GM18526 (cell line): Measurements from ENCODE around the gene TMEM176A.

Experiments
- POLR2A ChIP-seq: IDR thresholded peaks from 3 replicates; pipeline ENCODE4 v1.6.1; 2011; ENCODE audit not compliant: insufficient read length; ENCODE audit errors: extremely low read depth

Gene TMEM176A

DNA sequence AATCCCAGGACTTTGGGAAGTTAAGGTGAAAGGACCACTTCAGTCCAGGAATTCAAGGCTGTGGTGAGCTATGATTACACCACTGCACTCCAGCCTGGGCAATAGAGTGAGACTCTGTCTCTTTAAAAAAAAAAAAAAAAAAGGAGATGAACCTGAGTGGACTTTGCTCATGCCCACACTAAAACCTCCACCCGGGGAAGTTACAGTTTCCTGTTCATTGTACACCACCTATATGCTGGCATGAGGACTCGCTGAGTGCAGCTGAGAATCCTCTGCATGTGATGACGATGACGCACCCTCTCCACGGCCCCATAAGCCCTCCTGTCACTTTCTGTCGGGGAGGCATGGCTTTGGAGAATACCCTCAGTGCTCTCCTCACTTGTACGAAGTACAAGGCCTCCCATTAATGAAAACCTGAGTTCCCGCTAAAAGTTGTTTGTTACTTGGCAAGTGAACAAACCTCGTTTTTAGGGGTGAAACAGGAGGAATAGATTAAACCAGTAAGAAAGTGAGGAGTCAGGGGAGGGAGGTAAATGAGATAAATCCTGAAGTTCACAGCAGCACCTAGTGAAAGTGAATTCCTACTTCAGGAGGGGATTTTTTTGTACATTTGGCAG is 16.3 kb upstream of the TMEM176A start:
- TF ChIP-seq POLR2A, result no peak

DNA sequence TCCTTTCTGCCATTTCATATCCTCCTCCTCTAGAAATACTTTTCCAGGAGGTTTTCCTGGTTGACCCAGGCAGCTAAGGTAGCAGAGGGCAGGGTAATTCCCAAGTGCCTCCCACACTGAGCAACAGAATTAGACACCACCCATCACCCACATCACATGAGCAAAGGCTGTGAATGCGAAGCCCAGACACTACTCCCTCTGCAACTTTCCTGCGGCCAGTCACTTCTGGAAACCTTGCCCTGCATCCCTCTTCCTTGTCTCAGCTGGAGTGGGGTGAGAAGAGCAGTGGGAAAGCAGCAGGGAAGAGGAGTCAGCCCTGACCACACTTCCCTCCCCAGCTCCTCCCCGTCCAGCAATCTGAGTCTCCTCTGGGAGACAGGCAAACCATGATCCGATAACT is 15.6 kb upstream of the TMEM176A start:
- no peak for TF ChIP-seq POLR2A

DNA sequence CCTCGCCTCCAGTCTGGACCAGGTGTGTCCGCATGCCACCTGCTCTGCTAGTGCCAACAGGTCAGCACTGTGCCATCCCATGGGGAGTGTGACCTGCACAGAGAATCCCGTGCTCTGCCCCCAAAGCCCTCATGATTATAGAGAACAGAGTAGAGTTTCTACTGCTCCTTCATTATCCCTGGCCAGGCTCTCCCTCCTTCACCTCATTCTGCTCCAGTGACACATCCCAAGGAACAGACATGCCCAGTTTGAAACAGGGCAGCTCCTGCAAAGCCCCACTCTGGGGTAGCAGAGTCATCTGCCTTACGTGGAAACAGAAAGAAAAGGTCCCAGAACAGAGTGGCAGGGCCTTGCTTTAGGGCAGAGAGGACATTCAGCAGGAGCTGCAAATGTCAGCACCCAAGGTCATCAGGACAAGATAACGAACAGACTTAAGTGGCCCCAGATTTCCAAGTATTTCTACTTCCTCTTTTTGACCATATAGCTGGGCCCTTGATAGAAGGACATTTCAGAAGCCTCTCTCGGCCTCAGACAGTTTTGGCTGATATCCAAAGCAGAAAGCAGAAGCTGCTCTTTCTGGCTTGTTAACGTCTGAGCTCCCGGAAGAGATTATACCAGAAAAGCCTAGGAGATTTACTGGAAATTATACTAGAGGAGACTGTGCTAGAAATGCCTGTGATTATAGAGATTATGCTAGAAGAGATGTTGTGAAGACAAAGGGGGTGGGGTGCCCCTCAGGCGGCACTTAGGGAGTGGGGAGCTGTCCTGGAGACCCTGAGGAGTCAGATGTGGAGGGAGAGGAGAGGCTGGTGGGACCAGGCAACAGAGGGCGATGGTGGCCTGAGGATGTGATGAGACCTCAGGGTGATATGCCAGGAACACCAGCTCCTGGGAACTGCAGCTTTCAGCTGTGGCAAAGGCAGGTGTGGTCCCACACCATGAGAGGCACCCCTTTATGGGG is 13.0 kb upstream of the TMEM176A start:
- no peak for TF ChIP-seq POLR2A

DNA sequence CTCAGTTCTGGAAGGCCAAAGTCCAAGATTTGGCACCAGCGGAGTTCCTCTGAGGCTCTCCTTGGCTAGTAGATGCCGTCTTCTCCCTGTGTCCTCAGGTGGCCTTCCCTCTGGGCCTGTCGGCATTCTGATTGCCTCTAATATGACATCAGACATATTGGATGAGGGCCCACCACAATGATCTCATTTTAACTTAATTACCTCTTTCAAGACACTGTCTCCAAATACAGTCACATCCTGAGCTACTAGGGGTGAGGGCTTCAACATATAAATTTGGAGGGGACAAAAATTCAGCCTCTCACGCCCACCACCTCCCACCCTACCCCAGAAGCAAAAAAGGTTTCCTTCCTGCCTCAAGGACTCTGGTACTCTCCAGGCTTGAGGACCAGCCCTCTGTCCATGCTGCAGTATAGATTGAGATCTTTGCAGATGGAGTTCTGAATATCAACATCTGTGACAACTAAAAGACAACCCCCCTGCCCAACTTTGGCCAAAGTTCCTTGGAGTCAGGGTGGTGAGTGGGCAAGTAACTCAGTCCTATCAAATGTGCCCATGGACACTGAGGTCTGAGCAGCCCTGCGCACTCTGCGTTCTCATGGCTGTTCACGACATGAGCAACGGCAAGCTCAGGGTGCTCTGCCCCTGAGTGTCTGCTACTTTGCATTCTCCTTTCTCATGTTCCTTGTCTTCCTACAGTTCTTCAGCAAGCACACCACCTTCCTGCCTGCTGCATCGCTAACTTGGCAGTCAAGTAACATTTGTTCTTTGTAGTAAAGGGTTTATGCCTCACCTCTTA is 11.9 kb upstream of the TMEM176A start:
- TF ChIP-seq POLR2A, result no peak

DNA sequence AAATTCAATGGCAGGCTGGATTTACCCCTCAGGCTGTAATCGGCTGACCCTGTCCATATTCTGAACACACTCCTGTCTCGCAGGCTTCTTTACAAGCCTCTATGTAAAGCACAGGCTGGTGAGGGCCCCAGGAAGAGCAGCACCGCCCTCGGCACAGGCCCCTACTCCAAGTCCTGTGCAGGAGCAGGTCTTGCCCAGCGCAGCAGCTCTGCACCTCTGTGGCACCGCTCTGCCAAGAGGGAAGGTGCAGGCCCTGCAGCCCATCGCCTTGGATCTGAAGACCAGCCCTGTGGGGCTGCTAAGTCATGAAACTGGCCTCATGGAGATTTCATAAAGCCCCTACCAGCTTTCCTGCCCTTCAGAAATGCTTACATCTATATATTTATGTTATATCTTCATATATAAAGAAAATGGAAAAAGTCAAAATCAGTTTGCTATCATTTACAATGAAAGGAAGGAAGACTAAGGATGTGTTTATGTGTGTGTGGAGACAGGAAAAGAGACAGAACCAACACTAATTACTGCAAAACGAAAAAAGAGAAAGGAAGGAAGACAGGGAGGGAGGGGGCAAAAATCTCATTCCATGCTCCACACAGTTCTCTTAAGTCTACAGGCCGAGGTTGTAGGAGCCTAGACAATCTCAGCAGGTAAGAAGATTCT is 10.0 kb upstream of the TMEM176A start:
- TF ChIP-seq POLR2A, result no peak

DNA sequence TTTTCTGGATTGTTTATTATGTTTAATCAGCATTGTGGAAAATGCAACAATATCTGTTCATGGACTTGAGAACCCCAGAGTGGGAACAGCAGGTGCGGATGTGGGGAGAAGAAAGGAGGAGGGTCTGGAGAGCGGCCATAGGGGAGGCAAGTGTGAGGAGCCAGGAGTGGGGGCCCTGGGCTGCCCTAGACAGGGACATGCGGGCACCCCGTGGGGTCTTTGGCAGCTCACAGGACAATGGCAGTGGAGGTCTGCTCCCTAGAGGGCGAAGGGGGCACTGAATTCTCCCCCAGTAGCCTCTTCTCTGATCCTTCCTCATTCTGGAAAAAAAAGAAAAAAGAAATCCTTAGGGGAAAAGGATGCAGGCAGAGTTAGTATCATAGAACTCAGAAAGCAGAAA is 9.3 kb upstream of the TMEM176A start:
- no peak for TF ChIP-seq POLR2A

DNA sequence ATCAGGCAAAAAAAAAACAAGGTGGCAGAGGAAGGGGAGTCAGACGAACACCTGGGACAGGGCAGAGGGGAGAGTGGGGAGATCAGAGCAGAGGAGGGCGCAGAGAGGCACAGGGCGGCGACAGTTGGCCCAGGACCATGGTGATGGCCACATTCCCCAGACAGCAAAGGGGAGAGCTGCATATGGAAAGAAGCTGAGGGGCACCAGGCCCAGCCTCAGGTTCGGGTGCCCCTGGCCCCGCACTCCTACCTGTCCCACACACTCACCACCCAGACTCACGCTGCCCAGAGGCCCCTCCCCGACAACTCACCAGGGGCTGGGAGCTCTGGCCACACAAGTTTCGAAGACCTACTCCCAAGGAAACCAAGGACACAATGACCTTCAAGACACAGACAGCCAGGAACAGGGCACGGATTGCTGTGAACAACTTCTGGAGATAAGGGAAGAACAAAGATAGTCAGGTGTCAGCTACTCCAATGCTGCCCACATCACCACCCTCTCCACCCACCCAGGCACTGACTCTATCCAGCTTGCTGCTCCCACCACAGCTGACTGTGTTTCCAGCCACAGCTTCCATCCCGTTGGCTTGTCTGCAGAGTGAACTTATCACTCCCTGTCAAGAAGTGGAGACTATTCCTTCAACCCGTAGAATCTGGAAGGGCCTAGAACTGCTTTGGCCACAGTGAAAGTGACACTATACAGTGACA is 8.7 kb upstream of the TMEM176A start:
- no peak for TF ChIP-seq POLR2A

DNA sequence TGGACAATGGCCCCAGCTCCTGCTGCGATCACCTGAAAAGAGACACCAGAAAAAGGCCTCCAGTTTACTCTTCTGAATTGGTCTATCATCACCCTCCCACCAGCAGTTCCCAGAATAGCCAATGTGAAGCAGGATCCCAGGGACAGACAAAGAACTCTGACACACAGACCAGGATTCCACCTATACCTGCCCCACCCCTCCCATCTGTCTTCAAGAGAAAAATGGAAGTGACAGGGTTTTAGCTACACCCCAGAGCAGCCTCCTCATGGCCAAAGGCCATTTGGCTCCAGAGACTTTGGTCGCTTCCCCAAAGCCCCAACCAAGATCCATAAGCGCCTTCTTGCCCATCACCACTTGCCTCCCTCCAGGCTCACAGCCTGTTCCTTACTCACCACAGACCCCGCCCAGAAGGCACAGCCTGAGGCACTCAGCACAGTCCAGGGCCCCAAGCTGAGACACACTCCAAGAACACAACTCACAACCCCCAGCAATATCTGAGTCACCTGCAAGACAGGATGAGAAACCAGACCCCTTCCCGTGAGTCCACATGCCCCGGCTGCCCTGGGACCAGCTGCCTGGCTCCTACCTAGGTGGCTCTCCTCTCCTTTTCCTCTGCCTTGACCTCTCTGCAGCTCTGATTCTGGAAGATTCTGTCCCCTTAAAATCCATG is 6.9 kb upstream of the TMEM176A start:
- TF ChIP-seq POLR2A, result no peak

DNA sequence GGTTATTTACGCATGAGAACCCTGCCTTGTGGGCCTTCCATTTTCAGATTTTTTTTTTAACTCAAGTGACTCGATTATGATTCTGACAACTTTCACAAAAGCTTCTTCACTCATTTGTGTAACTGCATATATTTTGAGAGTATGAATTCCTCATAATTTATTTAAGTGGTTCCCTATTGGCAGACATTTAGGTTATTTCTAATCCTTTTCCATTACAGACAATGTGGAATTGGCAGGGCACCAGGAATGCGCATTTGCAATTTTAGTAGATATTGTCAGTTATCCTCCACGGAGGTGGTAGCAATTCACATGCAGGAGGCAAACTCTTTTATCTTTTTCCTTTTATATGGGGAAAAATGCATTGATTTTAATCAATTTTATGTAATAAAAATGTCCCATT is 2.9 kb upstream of the TMEM176A start:
- TF ChIP-seq POLR2A, result no peak

DNA sequence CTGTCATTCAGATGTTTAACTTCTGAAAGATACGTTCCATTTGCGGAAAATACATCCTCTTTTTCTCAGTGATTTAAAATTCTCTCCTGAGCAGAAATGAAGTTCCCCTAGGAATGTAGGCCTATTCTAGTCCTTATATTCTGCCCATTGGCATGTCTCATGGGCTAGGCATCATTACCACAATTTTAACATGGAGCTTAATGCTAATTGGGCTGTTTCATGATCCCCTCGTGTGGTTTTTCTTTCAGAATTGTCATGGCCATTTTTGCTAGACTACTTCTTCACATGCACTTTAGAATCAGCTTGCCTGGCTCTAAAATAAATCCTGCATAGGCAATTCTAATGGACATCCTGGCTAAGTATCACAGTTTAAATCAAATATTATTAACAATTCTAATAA is 1.4 kb upstream of the TMEM176A start:
- no peak for TF ChIP-seq POLR2A

DNA sequence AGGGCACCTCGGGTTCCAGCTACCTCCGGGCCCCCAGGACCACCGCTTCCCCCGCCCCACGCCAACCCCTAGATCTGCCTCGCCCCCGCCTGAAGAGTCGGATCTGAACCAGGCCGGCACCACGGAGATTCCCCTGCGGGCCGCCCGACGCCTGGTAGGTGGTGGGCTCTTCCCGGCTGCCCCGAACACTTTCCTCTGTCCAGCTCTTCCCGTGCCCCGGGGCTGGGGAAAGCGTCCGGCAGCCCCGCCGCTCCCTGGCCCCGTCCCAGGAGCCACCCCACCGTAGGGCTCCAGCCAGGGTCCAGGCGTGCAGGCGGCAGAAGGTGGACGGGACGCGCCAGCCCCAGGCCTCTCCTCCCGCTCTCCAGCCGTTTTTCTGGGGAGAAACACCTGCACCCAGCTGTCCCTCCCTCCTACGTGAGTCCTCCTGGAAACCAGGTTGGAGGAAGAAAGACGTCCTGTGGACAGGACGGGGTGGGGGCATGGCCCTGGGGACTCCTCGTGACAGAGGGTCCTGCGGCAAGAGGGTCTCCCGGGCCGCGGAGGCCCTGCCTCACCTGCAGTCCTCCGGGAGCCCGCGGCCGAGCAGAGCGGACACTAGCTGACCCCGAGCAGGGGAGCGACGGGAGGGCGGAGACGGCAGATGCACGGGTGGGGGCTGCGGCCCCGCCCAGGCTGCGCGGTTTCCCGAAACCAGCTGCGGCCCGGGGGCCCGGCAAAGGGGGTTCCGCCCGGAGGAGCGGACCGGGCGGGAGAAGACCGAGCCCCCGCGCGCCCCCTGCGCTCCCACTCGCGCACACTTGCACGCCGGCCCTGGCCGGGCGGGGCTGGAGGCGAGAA is 608 bp upstream of the TMEM176A start, which contains the start of gene TMEM176B:
Gene TMEM176B (minus strand): TSS at position 624 of the 840 bp plus-strand sequence. CDS start 3,795 bp downstream, outside the sequence.
- no peak for TF ChIP-seq POLR2A

DNA sequence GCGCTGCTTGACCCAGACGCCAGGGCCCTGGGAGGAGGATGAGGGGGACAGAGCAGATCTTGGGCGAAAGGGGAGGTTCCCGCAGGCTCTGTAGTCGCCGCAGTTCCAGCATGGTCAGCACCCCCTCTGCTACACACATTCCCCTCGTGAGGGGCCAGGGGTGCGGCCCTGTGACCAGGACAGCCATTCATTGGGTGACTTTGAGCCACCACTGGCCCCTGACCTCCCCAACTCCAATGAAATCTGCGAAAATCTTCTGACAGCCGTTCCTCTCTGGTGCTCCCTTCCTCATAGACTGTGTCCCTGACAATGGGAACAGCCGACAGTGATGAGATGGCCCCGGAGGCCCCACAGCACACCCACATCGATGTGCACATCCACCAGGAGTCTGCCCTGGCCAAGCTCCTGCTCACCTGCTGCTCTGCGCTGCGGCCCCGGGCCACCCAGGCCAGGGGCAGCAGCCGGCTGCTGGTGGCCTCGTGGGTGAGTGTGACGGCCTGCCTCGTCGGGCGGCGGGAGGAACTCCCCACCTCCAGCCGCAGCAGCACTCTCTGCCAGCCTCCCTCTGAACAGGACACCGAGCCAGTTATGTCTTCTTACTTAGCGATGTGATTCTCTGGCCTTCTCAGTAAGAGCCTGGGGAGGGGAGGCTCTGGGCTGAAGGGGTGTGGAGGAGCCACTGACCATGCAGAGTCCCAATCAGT is 825 bp downstream of the TMEM176A start:
- no peak for TF ChIP-seq POLR2A
